DMS53 (cell line): ENCODE measurements around the gene HHAT.
"Not testable (repeated sequence)": the region's sequence is repeated elsewhere in the genome, so short reads cannot be mapped to it uniquely, and the experiment has no call there.

ENCODE experiments used
- DNase-seq: peaks from one replicate; lab custom pipeline; 2025; lab: John Stamatoyannopoulos, UW

Gene HHAT

GRCh38 chr1:210313921-210314320 is 14.8 kb upstream of the HHAT start:
- DNase-seq, result no peak

GRCh38 chr1:210315529-210315928 is 13.2 kb upstream of the HHAT start:
- no peak for DNase-seq

GRCh38 chr1:210321131-210321530 is 7.6 kb upstream of the HHAT start:
- DNase-seq, result peak; percentile 13

GRCh38 chr1:210321552-210321951 is 7.2 kb upstream of the HHAT start:
- DNase-seq, result no peak

DNA sequence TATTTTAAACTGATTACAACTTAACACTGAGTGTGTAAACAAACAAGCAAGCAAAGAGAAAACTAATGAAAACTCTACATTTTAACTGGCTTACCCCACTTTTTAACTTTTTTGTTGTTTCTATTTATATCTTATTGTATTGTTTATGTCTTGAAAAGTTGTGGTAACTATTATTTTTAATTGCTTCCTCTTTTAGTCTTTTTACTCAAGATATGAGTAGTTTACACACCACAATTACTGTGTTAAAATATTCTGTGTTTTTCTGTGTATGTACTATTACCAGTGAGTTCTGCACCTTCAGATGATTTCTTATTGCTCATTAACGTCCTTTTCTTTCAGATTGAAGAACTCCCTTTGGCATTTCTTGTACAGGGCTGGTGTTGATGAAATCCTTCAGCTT is 4.7 kb upstream of the HHAT start:
- DNase-seq, result no peak

DNA sequence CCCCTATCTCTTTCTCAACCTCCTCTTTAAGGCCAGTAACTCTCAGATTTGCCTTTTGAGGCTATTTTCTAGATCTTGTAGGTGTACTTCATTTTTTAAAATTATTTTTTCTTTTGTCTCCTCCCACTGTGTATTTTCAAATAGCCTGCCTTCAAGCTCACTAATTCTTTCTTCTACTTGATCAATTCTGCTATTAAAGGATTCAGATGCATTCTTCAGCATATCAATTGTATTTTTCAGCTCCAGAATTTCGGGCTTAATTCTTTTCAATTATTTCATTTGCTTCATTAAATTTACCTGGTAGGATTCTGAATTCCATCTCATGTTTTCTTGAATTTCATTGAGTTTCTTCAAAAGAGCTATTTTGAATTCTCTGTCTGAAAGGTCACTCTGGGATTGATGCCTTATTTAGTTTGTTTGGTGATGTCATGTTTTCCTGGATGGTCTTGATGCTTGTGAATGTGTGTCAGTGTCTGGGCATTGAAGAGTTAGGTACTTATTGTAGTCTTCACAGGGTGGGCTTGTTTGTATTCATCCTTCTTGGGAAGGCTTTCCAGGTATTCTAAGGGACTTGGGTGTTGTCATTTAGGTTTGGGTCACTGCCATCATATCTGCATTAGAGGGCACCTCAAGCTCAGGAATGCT is 3.6 kb upstream of the HHAT start:
- no peak for DNase-seq

DNA sequence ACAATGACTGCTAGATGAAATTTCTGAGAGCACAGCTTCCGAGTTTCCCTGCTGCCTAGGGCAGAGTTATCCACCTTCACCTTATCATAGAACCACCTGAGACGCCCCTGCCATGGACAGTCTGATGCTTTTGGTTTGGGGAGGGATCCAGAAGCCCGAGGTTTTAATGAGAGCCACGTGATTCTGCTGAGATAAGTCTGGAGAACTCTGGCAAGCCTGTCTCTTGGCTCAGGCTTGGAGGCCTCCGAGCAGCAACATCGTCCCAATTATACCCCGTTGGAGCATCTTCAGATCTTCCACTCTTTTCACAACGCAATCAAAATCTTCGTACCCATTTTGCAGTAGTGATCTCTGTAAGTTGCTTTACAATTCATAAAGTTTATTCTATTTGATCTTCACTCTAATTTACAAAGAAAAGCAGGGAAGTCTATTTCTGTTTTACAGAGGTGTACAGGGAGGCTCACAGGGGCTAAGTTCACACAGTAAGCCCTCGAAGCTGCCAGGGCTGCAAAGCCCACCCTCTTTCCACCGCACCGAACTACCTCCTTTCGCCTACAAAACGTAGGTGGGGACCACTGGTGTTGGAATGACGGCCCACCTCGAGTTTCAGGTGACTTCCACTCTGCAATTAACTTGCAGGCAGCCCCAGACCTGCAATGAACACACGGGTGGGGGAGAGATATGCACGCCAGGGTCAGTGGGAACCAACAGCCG is 513 bp upstream of the HHAT start:
- peak; percentile 38 for DNase-seq

- no peak for DNase-seq
These were observed 1.7 kb downstream of the HHAT start for GRCh38 chr1:210330279-210330866.

DNA sequence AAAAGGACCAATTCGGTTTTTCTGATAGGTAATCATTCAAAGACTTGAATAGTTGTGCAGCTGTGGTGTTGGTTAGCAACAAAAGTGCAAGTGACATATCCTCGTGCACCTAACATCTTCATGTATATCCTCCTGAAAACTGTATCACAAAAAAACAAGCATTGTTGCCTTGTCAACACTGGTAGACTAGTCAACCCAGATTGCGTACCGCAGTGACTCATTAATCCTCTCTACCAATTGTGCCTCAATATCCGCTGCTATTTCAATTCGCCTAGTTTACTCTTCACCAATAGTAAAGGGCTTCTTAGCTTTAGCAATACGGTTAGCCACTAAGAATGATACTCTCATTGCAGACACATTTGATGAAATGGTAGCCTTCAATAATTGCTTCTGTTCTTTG is 3.5 kb downstream of the HHAT start:
- DNase-seq, result no peak

DNA sequence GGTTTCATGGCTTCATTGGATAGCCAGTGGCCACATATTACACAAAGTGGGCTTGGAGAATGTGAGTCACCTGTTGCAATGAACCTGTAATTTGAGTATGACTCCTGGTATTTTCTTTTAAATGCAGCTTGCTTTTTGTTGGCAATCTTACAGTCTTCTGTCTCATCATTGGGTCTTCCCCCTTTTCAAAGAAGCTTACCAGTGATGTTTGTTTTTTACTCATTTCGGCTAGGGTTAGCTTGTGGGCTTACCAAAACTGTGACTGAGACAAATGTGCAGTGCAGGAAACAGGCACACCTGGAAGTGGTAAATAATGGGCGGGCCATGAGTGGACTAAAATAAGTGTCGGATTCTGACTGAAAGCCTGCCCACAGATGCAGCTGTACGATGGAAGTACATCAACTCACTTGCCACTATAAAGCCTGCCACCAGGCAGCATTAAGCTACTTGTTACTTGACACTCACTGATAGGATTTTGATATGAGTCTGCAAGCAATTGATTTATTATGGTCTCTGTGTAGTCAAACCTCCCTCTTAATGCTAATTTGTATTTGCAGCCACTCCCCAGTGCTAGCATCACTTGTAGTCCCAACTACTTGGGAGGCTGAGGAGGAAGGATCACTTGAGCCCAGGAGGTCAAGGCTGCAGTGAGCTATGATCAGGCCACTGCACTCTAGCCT is 4.2 kb downstream of the HHAT start:
- no peak for DNase-seq

DNA sequence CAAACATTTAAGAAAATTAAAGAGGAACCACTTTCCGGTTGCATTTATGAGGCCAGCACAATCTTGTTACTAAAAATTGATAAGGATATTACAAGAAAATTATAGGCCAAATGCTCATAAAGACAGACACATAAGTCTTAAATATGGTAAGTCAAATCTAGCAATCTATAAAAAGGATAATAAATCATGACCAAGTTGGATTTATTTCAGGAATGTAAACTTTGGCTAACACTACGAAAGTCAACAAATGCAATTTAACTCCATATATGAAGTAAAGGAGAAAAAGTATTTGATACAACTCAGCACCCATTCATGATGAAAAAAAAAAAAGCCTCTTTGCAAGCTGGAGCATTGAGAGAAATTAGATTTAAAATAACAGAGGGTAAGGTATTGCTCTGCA is 6.3 kb downstream of the HHAT start:
- no peak for DNase-seq

GRCh38 chr1:210336362-210336761 is 7.7 kb downstream of the HHAT start:
- DNase-seq, result no peak

DNA sequence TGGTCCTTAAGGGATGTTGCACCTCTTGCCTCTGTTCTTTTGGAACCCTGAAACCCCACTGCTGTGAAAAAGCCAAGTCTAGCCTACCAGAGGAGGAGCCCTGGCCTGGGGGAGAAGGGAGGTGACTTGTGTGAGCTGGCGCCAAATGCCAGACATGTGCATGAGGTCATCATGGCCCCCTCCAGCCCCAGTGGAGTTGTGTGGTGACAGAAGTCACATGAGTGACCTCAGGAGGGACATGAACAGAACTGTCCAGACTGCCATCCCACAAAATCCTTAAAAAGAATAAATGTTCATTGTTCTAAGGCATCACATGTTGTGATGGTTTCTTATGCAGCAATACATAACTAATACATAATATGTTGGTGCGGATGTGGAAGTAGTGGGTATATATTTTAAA is 10.8 kb downstream of the HHAT start:
- DNase-seq, result no peak

DNA sequence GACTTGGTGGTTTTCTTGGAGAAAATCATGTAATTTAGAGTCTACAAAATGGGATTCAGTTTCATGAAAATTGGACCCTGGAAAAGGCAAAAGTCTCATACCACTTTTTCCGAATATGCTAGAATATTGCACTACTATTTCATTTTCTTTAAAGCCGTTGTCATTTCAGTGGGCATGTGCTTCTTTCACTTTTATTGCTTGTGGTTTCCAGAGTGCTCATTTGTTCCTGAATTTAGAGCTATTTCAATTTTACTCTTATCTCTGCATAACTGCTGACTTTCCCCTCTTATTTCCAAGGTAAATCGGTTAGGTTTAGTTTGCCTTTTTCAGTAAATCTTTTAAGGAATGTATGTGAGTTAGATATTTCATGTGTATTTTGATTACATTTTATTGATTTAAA is 11.6 kb downstream of the HHAT start:
- DNase-seq, result no peak

DNA sequence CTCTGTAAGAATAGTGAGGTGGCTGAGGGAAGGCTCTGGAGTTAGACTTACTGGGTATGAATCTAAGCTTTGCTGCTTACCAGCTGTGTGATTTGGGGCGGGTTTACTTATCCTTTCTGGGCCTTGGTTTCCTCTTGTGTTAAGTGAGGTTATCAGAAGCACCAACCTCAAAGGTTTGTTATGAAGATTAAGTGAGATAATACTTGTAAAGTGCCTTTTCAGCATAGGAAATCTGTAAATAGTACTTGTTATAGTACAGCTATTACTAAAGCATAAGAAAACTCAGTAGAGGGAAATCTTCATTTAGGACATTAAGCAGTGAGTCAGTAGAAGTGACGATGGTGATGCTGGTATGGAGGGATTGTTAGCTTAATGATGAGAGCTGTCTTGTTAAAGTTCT is 12.1 kb downstream of the HHAT start:
- DNase-seq, result no peak

DNA sequence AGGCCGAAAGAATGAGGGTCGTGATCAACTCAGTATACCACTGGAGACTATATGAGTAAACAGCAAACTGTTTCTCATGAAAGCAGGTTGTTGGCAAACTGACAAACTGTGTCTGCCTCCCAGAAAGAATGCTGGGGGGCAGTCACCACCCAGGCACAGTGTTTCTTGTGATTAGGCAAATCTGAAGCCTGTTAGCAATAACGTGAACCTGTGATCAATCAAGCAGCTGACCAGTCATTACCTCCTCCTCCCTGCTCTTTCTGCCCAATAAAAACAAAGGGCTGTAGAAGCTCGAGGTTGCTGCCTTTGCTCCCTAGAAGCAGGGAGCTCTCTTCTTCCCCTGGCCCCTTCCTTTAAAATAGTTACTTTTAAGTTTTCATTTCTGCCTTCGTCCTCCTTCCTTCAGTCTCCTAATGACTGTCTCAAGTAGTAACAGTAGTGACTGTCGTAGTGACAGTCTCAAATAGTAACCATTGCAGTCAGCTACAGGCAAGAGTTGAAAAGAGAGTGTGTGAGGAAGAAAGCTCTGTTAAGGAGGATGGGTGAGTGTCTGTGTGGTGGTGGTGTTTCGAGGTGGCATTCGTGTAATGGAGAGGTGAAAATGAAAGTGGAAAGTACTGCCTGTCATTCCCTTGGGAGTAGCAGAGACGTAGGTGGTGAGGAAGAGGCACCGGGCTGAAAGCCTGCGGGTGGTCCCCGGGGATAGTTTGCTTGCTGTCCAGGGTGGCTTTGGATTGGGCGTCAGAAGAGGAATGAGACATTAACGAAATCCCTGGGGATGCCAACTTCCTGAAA is 14.5 kb downstream of the HHAT start:
- DNase-seq, result no peak

DNA sequence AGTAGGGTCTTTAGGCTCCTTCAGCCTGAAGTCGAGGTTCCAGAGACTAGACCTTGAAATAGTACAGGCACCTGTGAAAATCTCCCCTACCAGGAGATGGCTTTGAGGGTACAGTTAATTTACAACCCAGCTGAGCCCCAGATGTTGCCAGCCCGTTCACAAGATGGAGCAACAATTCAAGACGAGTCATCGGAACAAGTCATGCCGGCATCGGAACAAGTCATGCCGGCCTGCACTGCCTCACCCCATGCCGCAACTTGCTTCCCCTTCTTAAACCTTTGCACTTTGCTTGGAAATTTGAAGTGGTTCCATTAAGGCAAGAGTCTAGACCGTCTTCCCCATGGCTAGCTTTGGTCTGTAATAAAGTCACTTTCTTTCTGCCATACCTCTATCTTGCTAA is 16.0 kb downstream of the HHAT start:
- no peak for DNase-seq

DNA sequence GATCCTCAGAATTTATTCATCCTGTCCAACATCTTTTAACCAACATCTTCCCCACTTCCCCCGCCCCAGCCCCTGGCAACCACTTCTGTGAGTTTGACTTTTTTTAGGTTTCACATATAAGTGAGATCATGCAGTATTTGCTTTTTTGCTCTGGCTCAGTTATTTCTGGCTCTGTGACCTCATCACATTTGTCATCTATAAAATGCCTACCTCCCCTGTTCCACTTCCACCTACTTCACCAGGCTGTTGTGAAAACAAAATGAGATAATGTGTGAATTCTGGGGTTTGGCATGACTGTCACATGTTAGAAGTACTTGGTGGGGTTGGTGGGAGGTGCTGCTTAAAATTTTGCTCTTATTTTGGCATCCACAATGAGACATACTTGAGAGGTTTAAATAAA is 18.4 kb downstream of the HHAT start:
- peak; percentile 71 for DNase-seq

DNA sequence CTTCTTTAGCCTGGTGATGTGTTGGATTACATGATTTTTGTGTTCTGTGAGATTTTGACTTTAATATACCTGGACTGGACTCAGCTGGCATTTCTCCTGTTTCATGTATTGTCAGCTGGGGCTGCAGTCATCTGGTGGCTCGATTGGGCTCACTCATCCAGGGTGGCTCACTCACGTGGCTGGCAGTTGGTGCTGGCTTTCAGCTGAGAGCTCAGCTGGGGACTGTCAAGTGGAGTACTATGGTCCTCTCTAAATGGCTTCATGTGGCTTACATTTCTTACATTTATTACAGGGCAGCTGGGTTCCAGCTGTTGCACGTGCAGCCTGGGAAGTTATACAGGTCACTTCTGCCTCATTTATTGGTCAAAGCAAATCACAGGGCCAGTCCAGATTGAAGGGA is 22.8 kb downstream of the HHAT start:
- DNase-seq, result no peak

GRCh38 chr1:210352575-210352974 is 23.9 kb downstream of the HHAT start:
- DNase-seq, result no peak

DNA sequence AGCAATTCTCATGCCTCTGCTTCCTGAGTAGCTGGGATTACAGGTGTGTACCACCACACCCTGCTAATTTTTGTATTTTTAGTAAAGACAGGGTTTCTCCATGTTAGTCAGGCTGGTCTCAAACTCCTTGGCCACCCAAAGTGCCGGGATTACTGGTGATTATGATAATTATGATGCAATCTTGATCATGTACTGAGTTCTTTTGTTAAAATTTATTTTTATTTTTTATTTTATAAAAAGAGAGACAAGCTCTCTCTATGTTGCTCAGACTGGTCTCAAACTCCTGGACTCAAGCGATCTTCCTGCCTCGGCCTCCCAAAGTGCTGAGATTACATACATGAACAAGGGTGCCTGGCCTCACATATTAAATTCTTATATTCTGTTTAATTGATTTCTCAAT is 25.6 kb downstream of the HHAT start:
- DNase-seq, result not testable (repeated sequence)

- DNase-seq, result no peak
These were observed 29.9 kb downstream of the HHAT start for GRCh38 chr1:210358626-210359025.
